ENCODE results near the gene CAVIN2. TPM values are rescaled to one million over a fixed set of nuclear protein-coding genes. Genes with fewer than 3 reads are reported as not detected.

CAVIN2 gene
- total RNA-seq, 1 donor from 2014 or later = 93.9 TPM

GRCh38 chr2:191881982-191882816, 35.3 kb upstream of the CAVIN2 start:
- Histone ChIP-seq H3K27me3 (ENCODE audit: low read depth) (no peaks in the 10 kb centered on the region), H3K4me3 (no peak overlapping the region), H3K36me3 (no peaks in the 10 kb centered on the region), H3K27ac (replicated peaks) (no peak overlapping the region), H3K9me3 (replicated peaks) (peaks cover 4% of the 10 kb centered on the region), H3K4me1 (peaks cover 33% of the 10 kb centered on the region)
- no peak for TF ChIP-seq CTCF (IDR thresholded peaks at IDR 0.05; ENCODE audit: borderline replicate concordance)
- no peak for DNase-seq
- intact Hi-C loops (cut with micrococcal nuclease) = no loop called here

DNA sequence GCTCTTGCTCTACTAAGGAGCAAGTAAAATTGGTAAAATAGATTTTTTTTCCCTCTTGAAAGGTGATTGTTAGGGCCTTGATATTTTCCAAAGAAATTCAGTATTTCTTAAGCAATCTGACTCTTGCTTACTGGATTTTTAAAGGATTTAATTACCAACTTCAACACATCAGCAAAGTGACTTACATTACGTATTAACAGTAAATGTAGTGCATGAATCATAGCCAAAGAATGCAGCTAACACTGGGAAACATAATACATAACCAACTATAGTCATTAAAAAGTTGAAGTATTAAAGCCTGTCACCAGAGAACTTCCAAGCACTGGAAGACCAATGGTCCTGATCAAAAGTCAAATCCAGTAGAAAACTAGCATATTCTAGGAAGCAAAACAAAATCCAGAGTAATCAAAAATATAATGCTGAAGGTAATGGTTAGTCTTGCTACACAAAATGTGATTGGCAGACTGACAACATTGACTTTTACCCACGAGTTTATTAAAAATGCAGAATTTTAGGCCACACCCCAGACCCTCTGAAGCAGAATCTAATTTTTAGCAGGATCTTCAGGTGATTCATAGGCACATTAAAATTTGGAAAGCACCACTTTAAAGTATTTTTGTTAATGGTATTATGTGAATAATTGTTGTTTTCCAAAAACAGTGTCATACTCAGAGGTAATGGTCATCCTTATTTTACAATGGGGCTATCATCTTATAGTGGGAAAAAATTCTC, 31.8 kb upstream of the CAVIN2 start:
- peaks cover 4% of the 10 kb centered on the region for H3K9me3 ChIP-seq (replicated peaks)
- no peak overlapping the region for H3K27ac ChIP-seq (replicated peaks)
- H3K4me3 ChIP-seq = no peak overlapping the region
- H3K4me1 ChIP-seq = peaks cover 8% of the 10 kb centered on the region
- no peaks in the 10 kb centered on the region for H3K36me3 ChIP-seq
- no peaks in the 10 kb centered on the region for H3K27me3 ChIP-seq (ENCODE audit: low read depth)
- DNase-seq = no peak
- intact Hi-C loops (cut with micrococcal nuclease) = no loop called here
- no peak for TF ChIP-seq CTCF (IDR thresholded peaks at IDR 0.05; ENCODE audit: borderline replicate concordance)

- Histone ChIP-seq H3K4me3 (no peak overlapping the region), H3K27ac (replicated peaks) (no peak overlapping the region), H3K27me3 (ENCODE audit: low read depth) (no peaks in the 10 kb centered on the region), H3K4me1 (peaks cover 8% of the 10 kb centered on the region), H3K9me3 (replicated peaks) (peaks cover 4% of the 10 kb centered on the region), H3K36me3 (no peaks in the 10 kb centered on the region)
- intact Hi-C loops (cut with micrococcal nuclease) = no loop called here
- TF ChIP-seq CTCF (IDR thresholded peaks at IDR 0.05; ENCODE audit: borderline replicate concordance) = no peak
- DNase-seq = no peak
Measured at GRCh38 chr2:191877875-191878274, 31.0 kb upstream of the CAVIN2 start.

- no peak overlapping the region for H3K27ac ChIP-seq (replicated peaks)
- H3K4me3 ChIP-seq = no peak overlapping the region
- TF ChIP-seq CTCF (IDR thresholded peaks at IDR 0.05; ENCODE audit: borderline replicate concordance) = no peak
- no peaks in the 10 kb centered on the region for H3K27me3 ChIP-seq (ENCODE audit: low read depth)
- H3K9me3 ChIP-seq (replicated peaks) = no peaks in the 10 kb centered on the region
- DNase-seq = no peak
- intact Hi-C loops (cut with micrococcal nuclease) = no loop called here
- H3K36me3 ChIP-seq = no peaks in the 10 kb centered on the region
- peaks cover 8% of the 10 kb centered on the region for H3K4me1 ChIP-seq
Measured at GRCh38 chr2:191875859-191876258, 29.0 kb upstream of the CAVIN2 start.

GRCh38 chr2:191870744-191871143, 23.9 kb upstream of the CAVIN2 start:
- Histone ChIP-seq H3K27me3 (ENCODE audit: low read depth) (no peaks in the 10 kb centered on the region), H3K9me3 (replicated peaks) (no peaks in the 10 kb centered on the region), H3K4me3 (no peak overlapping the region), H3K36me3 (no peaks in the 10 kb centered on the region), H3K4me1 (peaks cover 48% of the 10 kb centered on the region), H3K27ac (replicated peaks) (no peak overlapping the region)
- DNase-seq = no peak
- intact Hi-C loops (cut with micrococcal nuclease) = no loop called here
- peak; percentile 28 for TF ChIP-seq CTCF (IDR thresholded peaks at IDR 0.05; ENCODE audit: borderline replicate concordance)

Measured in left ventricle myocardium inferior (tissue), 1 donor.